Prostate gland (tissue), 2 donors: ENCODE data around the gene VAV2. TPM values are rescaled to one million over a fixed set of nuclear protein-coding genes. Genes with fewer than 3 reads are reported as not detected.
A peak's percentile ranks its signal among the peaks of the same experiment; 100 is the strongest.

ENCODE experiments used
- DNase-seq: peaks from one replicate; pipeline ENCODE4 v3.0.0-alpha.2; 2019; ENCODE audit warnings: low spot score
- H3K27ac ChIP-seq, 2 donors: fragments of 200-600 bp; sonication (generic); 2 replicates each; pipeline ENCODE4 v1.5.1; 2017 to 2019
- H3K27me3 ChIP-seq: fragments of 200-600 bp; sonication (generic); replicated peaks from 2 replicates; pipeline ENCODE4 v1.5.1; 2019; ENCODE audit not compliant: insufficient read depth
- H3K36me3 ChIP-seq, 2 donors: fragments of 200-600 bp; sonication (generic); 1 replicate in 1 of 2; 2 replicates in 1 of 2; pipeline versions ENCODE4 v1.5.1 to v1.8.1; 2017 to 2019
- H3K4me1 ChIP-seq: fragments of 200-600 bp; sonication (generic); replicated peaks from 2 replicates; pipeline ENCODE4 v1.5.1; 2019
- H3K4me3 ChIP-seq, 2 donors: fragments of 200-600 bp; sonication (generic); 2 replicates each; pipeline ENCODE4 v1.5.1; 2017 to 2019
- H3K9me3 ChIP-seq: fragments of 200-600 bp; sonication (generic); 2 replicates; pipeline ENCODE4 v1.5.1; 2017
- POLR2A ChIP-seq: fragments of 450-650 bp; IDR thresholded peaks from one replicate; pipeline ENCODE4 v1.6.1; 2016; ENCODE audit warnings: antibody characterized with exemption, mild to moderate bottlenecking
- POLR2AphosphoS5 ChIP-seq: sonication (generic); formaldehyde crosslinking; IDR thresholded peaks from one replicate; pipeline ENCODE4 v1.6.1; 2017; ENCODE audit warnings: antibody characterized with exemption
- WGBS: methylation state at CpG from one replicate; pipeline ENCODE4 v1.1.5; 2018; 5-methylcytosine and 5-hydroxymethylcytosine counted together
- intact Hi-C: fragments of 100-400 bp; cut with DNase I; formaldehyde crosslinking; loops from one replicate; pipeline ENCODE4 v1.14.2; 2022
- total RNA-seq, 2 donors: library from RNA; depleted of rRNA; stranded (reverse); fragments of >200 nt; gene quantifications; one replicate each; pipeline ENCODE4 v1.1.0, GENCODE V29; 2016
- TF ChIP-seq, protein P1 (sequence below), 4 experiments: fragments of 200-600 bp in 2 of 4; fragments of 450-650 bp in 2 of 4; sonication (generic) in 2 of 4; IDR thresholded peaks; 1 replicate in 3 of 4; 2 replicates in 1 of 4; pipeline ENCODE4 v1.5.1; 2016 to 2019; ENCODE audit warnings: antibody characterized with exemption in 4 of 4, mild to moderate bottlenecking in 2 of 4, moderate library complexity in 2 of 4

VAV2 gene
- total RNA-seq, 2 donors from 2014 or later, result 13.5 to 19.5 TPM

DNA sequence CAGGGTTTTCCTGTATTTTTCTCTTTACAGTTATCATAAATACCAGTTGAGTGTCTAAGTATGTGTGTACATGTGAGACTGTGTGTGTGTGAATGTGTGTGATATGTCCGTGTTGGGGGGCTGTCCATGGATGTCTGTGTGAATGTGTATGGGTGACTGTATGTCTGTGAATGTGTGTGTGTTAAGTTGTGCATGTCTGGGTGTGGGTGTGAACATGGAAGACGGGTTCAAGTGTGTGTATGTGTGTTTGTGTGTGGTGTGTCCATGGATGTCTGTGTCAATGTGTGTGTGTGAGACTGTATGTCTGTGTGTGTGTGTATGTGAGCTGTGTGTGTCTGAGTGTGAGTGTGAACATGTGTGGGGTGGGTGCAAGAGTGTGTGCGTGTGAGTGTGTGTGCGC lies 55.0 kb downstream of the VAV2 start:
- Histone ChIP-seq H3K9me3 (no peaks in the 10 kb centered on the region), H3K4me1 (peaks cover 7% of the 10 kb centered on the region), H3K27me3 (no peaks in the 10 kb centered on the region), H3K27ac (no peak overlapping the region), H3K36me3 (no peaks in the 10 kb centered on the region), H3K4me3 (no peak overlapping the region)
- no peak for DNase-seq
- 81% methylated on average over 4 of the region's 4 CpGs for WGBS
- TF ChIP-seq POLR2A, result no peak
- intact Hi-C loops, result no loop called here

DNA sequence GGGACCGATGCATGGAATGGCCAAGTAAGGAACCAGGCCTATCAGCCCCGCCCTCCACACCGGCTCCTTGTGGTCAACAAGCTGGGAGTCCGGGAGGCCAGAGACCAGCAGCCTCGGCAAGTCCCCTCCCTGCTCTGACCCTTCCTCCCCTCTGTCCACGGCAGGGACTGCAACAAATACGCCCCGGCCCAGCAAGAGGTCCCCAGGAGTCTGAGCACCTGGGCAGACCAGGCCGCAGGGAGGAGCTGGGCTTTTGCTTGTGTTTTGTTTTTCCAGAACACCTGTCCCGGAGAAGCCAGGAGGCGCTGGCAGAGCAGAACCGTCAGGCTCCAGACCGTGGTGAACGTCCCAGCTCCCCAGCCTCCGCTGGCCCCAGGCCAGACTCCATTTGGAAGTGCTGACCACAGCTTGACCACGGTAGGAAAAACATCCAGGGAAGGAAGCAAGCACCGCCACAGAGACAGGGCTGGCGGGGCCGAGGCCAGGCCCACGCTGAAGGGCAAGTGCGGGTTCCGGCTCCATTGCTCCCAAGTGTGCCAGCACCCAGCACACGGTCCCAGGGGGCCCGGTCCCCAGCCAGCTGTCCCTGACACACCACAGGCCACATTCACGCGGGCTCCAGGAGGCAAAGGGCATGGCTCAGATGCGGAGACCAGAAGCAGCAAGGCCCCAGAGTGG lies 56.7 kb downstream of the VAV2 start:
- Histone ChIP-seq H3K4me3 (no peak overlapping the region), H3K9me3 (no peaks in the 10 kb centered on the region), H3K27me3 (no peaks in the 10 kb centered on the region), H3K4me1 (peaks cover 9% of the 10 kb centered on the region), H3K27ac (no peak overlapping the region), H3K36me3 (no peaks in the 10 kb centered on the region)
- intact Hi-C loops, result no loop called here
- 79% methylated on average over 22 of the region's 27 CpGs for WGBS
- no peak for DNase-seq
- no peak for TF ChIP-seq POLR2AphosphoS5
- TF ChIP-seq, protein P1, sequence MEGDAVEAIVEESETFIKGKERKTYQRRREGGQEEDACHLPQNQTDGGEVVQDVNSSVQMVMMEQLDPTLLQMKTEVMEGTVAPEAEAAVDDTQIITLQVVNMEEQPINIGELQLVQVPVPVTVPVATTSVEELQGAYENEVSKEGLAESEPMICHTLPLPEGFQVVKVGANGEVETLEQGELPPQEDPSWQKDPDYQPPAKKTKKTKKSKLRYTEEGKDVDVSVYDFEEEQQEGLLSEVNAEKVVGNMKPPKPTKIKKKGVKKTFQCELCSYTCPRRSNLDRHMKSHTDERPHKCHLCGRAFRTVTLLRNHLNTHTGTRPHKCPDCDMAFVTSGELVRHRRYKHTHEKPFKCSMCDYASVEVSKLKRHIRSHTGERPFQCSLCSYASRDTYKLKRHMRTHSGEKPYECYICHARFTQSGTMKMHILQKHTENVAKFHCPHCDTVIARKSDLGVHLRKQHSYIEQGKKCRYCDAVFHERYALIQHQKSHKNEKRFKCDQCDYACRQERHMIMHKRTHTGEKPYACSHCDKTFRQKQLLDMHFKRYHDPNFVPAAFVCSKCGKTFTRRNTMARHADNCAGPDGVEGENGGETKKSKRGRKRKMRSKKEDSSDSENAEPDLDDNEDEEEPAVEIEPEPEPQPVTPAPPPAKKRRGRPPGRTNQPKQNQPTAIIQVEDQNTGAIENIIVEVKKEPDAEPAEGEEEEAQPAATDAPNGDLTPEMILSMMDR (IDR thresholded peaks at IDR 0.05), result peak in 1 of 4 experiments; percentile 4

DNA sequence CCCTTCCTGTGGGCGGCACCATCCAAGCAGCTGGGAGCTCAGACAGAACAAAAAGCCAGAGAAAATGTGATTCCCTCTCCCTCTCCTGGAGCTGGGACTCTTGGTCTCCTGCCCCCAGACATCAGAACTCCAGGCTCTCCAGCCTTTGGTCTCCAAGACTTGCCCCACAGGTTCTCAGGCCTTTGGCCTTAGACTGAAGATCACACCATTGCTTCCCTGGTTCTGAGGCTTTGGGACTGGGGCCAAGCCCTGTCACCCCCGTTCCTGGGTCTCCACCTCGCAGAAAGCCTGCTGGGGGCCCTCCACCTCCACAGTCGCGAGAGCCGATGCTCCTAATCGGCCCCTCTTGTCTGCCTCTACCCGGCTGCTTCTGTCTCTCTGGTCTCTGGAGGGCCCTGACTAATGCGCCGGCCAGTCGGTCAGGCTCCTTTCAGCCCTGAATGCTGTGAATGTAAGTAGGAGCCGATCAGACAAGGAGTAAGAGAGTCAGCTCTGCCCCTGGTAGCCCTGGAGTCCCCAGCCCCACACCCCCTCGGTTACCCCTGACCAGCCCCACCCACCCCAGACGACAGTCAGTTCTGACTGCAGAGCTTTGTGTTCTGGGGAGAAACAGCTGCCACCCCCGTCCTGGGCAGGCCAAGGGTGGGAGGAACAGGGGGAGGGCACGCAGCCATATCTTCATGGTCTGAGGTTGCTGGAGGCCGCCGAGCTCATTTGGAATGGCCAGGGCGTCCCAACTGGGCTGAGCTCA lies 57.5 kb downstream of the VAV2 start:
- no peak overlapping the region for H3K4me3 ChIP-seq
- H3K9me3 ChIP-seq, result no peaks in the 10 kb centered on the region
- TF ChIP-seq, protein P1 (IDR thresholded peaks at IDR 0.05), result no peak
- TF ChIP-seq POLR2A, result no peak
- H3K27me3 ChIP-seq, result no peaks in the 10 kb centered on the region
- H3K4me1 ChIP-seq, result peaks cover 9% of the 10 kb centered on the region
- WGBS, result 83% methylated on average over 19 of the region's 19 CpGs
- no peaks in the 10 kb centered on the region for H3K36me3 ChIP-seq
- DNase-seq, result no peak
- intact Hi-C loops, result no loop called here
- H3K27ac ChIP-seq, result no peak overlapping the region

DNA sequence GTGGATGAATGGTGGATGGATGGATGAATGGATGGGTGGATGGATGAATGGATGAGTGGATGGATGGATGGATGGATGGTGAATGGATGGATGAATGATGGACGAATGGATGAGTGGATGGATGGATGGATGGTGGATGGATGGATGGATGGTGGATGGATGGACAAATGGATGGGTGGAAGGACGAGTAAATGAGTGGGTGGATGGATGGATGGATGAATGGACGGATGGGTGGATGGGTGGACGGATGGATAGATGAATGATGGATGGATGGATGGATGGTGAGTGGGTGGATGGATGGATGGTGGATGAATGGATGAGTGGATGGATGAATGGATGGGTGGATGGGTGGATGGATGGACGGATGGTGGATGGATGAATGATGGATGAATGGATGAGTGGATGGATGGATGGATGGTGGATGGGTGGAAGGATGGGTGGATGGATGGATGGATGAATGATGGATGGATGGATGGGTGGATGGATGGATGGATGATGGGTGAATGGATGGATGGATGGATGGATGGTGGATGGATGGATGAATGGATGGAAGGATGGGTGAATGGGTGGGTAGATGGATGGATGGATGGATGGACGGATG lies 58.6 kb downstream of the VAV2 start:
- Histone ChIP-seq H3K4me3 (no peak overlapping the region), H3K36me3 (no peaks in the 10 kb centered on the region), H3K27ac (no peak overlapping the region), H3K4me1 (peaks cover 9% of the 10 kb centered on the region), H3K9me3 (no peaks in the 10 kb centered on the region), H3K27me3 (no peaks in the 10 kb centered on the region)
- TF ChIP-seq, protein P1 (IDR thresholded peaks at IDR 0.05), result no peak
- TF ChIP-seq POLR2A (no peak), POLR2AphosphoS5 (no peak)
- DNase-seq, result no peak
- WGBS, result 81% methylated on average over 6 of the region's 6 CpGs
- intact Hi-C loops, result no loop called here

DNA sequence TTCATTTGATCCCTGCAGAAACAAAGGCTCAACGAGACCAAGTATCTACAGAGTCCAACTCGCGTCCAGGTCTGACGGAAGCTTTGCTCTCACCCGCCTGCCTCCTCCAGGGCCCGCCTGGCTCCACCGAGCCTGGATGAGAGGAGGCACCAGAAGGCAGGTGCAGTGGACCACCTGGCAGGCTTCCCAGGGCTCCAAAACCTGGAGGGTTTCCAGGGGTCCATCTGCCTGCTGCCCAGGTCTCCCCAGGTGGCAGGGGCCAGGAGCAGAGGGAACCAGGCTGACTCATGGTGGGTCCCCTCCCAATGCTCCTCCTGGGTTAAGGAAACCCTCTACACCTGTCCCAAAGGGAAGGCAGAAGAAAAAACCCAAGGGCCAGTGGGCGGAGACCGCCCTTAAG lies 59.5 kb downstream of the VAV2 start:
- intact Hi-C loops, result no loop called here
- DNase-seq, result no peak
- TF ChIP-seq, protein P1 (IDR thresholded peaks at IDR 0.05), result no peak
- TF ChIP-seq POLR2AphosphoS5 (no peak), POLR2A (no peak)
- H3K27me3 ChIP-seq, result no peaks in the 10 kb centered on the region
- no peaks in the 10 kb centered on the region for H3K36me3 ChIP-seq
- H3K4me1 ChIP-seq, result peaks cover 9% of the 10 kb centered on the region
- H3K27ac ChIP-seq, result peak overlapping the region in 1 of 2 donors; percentile 44
- no peaks in the 10 kb centered on the region for H3K9me3 ChIP-seq
- no peak overlapping the region for H3K4me3 ChIP-seq
- 71% methylated on average over 8 of the region's 9 CpGs for WGBS
